Subcutaneous adipose tissue (tissue), 4 donors: ENCODE results near the gene RAB38. TPM values are rescaled to one million over a fixed set of nuclear protein-coding genes. Genes with fewer than 3 reads are reported as not detected.

ENCODE experiments used
- CTCF ChIP-seq: fragments of 450-650 bp; IDR thresholded peaks from one replicate; pipeline ENCODE4 v1.5.1; 2016; ENCODE audit warnings: low read depth, mild to moderate bottlenecking, control low read depth, antibody characterized with exemption, moderate library complexity
- total RNA-seq, 4 donors: library from RNA; depleted of rRNA; stranded (reverse); fragments of >200 nt; gene quantifications; one replicate each; pipeline ENCODE4 v1.1.0, GENCODE V29; 2016

The RAB38 gene
- total RNA-seq, 4 donors from 2014 or later = 0.44 to 5.9 (median 3.9) TPM; not detected in 1

GRCh38 chr11:88202498-88202897, 27.3 kb upstream of the RAB38 start:
- no peak for TF ChIP-seq CTCF

DNA sequence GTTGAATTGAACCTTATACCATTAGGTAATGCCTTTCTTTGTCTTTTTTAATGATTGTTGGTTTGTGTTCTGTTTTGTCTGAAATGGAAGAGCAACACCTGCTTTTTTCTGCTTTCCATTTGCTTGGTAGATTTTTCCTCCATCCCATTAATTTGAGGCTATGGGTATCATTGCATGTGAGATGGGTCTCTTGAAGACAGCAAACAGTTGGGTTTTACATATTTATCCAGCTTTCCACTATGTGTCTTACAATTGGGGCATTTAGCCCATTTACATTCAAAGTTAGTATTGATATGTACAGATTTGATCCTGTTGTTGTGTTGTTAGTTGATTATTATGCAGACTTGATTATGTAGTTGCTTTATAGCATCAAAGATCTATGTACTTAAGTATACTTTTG, 21.1 kb upstream of the RAB38 start:
- TF ChIP-seq CTCF = no peak

DNA sequence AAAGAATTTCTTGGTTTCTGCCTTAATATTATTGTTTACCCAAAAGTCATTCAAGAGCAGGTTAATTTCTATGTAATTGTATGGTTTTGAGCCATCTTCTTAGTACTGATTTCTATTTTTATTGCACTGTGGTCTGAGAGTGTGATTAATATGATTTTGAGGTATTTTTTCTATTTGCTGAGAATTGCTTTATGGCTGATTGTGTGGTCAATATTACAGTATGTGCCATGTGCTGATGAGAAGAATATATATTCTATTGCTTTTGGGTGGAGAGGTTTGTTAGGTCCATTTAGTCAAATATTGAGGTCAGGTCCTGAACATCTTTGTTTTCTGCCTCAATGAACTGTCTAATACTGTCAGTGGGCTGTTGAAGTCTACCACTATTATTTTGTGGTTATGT, 20.7 kb upstream of the RAB38 start:
- no peak for TF ChIP-seq CTCF

GRCh38 chr11:88194990-88195389, 19.7 kb upstream of the RAB38 start:
- TF ChIP-seq CTCF = no peak

DNA sequence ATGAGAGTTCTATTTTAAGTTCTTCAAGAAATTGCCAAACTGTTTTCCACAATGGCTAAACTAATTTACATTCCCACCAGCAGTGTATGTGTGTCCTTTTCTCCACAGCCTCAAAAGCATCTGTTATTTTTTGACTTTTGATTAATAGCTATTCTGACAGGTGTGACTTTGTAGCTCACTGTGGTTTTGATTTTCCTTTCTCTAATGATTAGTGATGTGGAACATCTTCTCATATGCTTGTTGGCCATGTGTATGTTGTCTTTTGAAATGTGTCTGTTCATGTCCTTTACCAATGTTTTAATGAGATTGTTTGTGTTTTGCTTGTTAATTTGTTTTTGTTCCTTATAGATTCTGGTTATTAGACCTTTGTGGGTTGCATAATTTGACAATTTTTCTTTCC, 18.0 kb upstream of the RAB38 start:
- no peak for TF ChIP-seq CTCF

DNA sequence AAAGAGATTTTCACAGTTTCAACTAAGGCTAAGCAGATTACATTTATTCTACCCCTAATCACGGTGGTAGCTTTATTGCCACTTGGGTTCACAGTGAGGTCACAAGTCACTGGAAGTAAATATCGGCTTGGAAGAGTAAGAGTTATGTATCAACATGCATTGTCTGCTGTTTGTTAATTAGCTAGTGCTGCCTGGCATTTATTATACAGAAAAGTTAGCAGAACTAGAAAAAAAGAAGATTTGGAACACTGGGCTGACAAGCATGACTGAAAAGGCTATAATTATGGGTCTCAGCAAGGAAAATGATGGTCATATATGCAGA, 13.7 kb upstream of the RAB38 start:
- no peak for TF ChIP-seq CTCF

- TF ChIP-seq CTCF = no peak
Observed at GRCh38 chr11:88188251-88188931, 13.1 kb upstream of the RAB38 start.
